ENCODE data around the gene STAC.

Gene STAC

GRCh38 chr3:36405190-36405589 is 24.9 kb downstream of the STAC start:
- H3K27ac ChIP-seq (ENCODE audit: poor library complexity, severe bottlenecking): no peak overlapping the region
- DNase-seq (ENCODE audit: low spot score): no peak
- ATAC-seq (ENCODE audit: low read depth): peak; percentile 35; the same call in 1 of the 3 replicates
- H3K4me3 ChIP-seq (ENCODE audit: severe bottlenecking): no peak overlapping the region
- H3K27me3 ChIP-seq (ENCODE audit: insufficient read depth, poor library complexity, severe bottlenecking): no peaks in the 10 kb centered on the region
- no peaks in the 10 kb centered on the region for H3K36me3 ChIP-seq (ENCODE audit: low read depth)
- no peaks in the 10 kb centered on the region for H3K9me3 ChIP-seq (ENCODE audit: severe bottlenecking)
- no peaks in the 10 kb centered on the region for H3K4me1 ChIP-seq (ENCODE audit: insufficient read depth, poor library complexity, severe bottlenecking)
- no peak for TF ChIP-seq CTCF (IDR thresholded peaks at IDR 0.05; ENCODE audit: poor library complexity, severe bottlenecking)

- no peak overlapping the region for H3K4me3 ChIP-seq (ENCODE audit: severe bottlenecking)
- DNase-seq (ENCODE audit: low spot score) (no peak), ATAC-seq (ENCODE audit: low read depth) (no peak)
- no peaks in the 10 kb centered on the region for H3K27me3 ChIP-seq (ENCODE audit: insufficient read depth, poor library complexity, severe bottlenecking)
- no peaks in the 10 kb centered on the region for H3K4me1 ChIP-seq (ENCODE audit: insufficient read depth, poor library complexity, severe bottlenecking)
- H3K9me3 ChIP-seq (ENCODE audit: severe bottlenecking): no peaks in the 10 kb centered on the region
- peak; percentile 13 for TF ChIP-seq CTCF (IDR thresholded peaks at IDR 0.05; ENCODE audit: poor library complexity, severe bottlenecking)
- H3K36me3 ChIP-seq (ENCODE audit: low read depth): no peaks in the 10 kb centered on the region
- H3K27ac ChIP-seq (ENCODE audit: poor library complexity, severe bottlenecking): no peak overlapping the region
Measured at GRCh38 chr3:36408146-36408545, 27.8 kb downstream of the STAC start.

GRCh38 chr3:36409862-36410261 is 29.6 kb downstream of the STAC start:
- DNase-seq (ENCODE audit: low spot score) (no peak), ATAC-seq (ENCODE audit: low read depth) (no peak)
- H3K27ac ChIP-seq (ENCODE audit: poor library complexity, severe bottlenecking): no peak overlapping the region
- H3K27me3 ChIP-seq (ENCODE audit: insufficient read depth, poor library complexity, severe bottlenecking): no peaks in the 10 kb centered on the region
- TF ChIP-seq CTCF (IDR thresholded peaks at IDR 0.05; ENCODE audit: poor library complexity, severe bottlenecking): no peak
- no peaks in the 10 kb centered on the region for H3K4me1 ChIP-seq (ENCODE audit: insufficient read depth, poor library complexity, severe bottlenecking)
- H3K4me3 ChIP-seq (ENCODE audit: severe bottlenecking): no peak overlapping the region
- no peaks in the 10 kb centered on the region for H3K9me3 ChIP-seq (ENCODE audit: severe bottlenecking)
- no peaks in the 10 kb centered on the region for H3K36me3 ChIP-seq (ENCODE audit: low read depth)

GRCh38 chr3:36411587-36411986 is 31.3 kb downstream of the STAC start:
- Histone ChIP-seq H3K27ac (ENCODE audit: poor library complexity, severe bottlenecking) (no peak overlapping the region), H3K36me3 (ENCODE audit: low read depth) (no peaks in the 10 kb centered on the region), H3K27me3 (ENCODE audit: insufficient read depth, poor library complexity, severe bottlenecking) (no peaks in the 10 kb centered on the region), H3K4me3 (ENCODE audit: severe bottlenecking) (no peak overlapping the region), H3K4me1 (ENCODE audit: insufficient read depth, poor library complexity, severe bottlenecking) (no peaks in the 10 kb centered on the region), H3K9me3 (ENCODE audit: severe bottlenecking) (no peaks in the 10 kb centered on the region)
- DNase-seq (ENCODE audit: low spot score) (no peak), ATAC-seq (ENCODE audit: low read depth) (no peak)
- no peak for TF ChIP-seq CTCF (IDR thresholded peaks at IDR 0.05; ENCODE audit: poor library complexity, severe bottlenecking)

- ATAC-seq (ENCODE audit: low read depth) (0 out of 3 replicates have a peak, but pooled peaks have one; percentile 31), DNase-seq (ENCODE audit: low spot score) (no peak)
- Histone ChIP-seq H3K36me3 (ENCODE audit: low read depth) (no peaks in the 10 kb centered on the region), H3K4me3 (ENCODE audit: severe bottlenecking) (no peak overlapping the region), H3K27ac (ENCODE audit: poor library complexity, severe bottlenecking) (no peak overlapping the region), H3K27me3 (ENCODE audit: insufficient read depth, poor library complexity, severe bottlenecking) (no peaks in the 10 kb centered on the region), H3K9me3 (ENCODE audit: severe bottlenecking) (no peaks in the 10 kb centered on the region), H3K4me1 (ENCODE audit: insufficient read depth, poor library complexity, severe bottlenecking) (no peaks in the 10 kb centered on the region)
- TF ChIP-seq CTCF (IDR thresholded peaks at IDR 0.05; ENCODE audit: poor library complexity, severe bottlenecking): no peak
Measured at GRCh38 chr3:36416599-36416998, 36.3 kb downstream of the STAC start.
